SK-N-SH (cell line): Measurements from ENCODE around the gene STRN3.

Source experiments
- CTCF ChIP-seq: fragments of 200-600 bp; sonication (generic); IDR thresholded peaks from 2 replicates; pipeline ENCODE4 v1.6.1; 2017; ENCODE audit warnings: antibody characterized with exemption, mild to moderate bottlenecking, moderate library complexity
- RAD21 ChIP-seq: IDR thresholded peaks from 2 replicates; pipeline ENCODE4 v1.6.1; 2012; ENCODE audit warnings: mild to moderate bottlenecking, low read length
- SIN3A ChIP-seq: IDR thresholded peaks from 2 replicates; pipeline ENCODE4 v1.6.1; 2012; ENCODE audit warnings: low read depth, mild to moderate bottlenecking, low read length, moderate library complexity, borderline replicate concordance
- YY1 ChIP-seq: IDR thresholded peaks from 2 replicates; pipeline ENCODE4 v1.4.0; 2012; ENCODE audit warnings: low read depth, mild to moderate bottlenecking

GRCh38 chr14:30896435-30896834, 129.7 kb downstream of the STRN3 start:
- no peak for TF ChIP-seq SIN3A
- no peak for TF ChIP-seq CTCF
- TF ChIP-seq RAD21, result no peak
- TF ChIP-seq YY1, result no peak
